PC-3 (cell line): ENCODE results near the gene ZFPM1.

Experiments
- EZH2 ChIP-seq: fragments of 300-600 bp; sonication (generic); IDR thresholded peaks from one replicate; pipeline ENCODE4 v1.6.1; 2017; ENCODE audit warnings: antibody characterized with exemption, mild to moderate bottlenecking, low read length; ENCODE audit not compliant: unreplicated experiment
- EZH2phosphoT487 ChIP-seq: fragments of 300-600 bp; sonication (generic); IDR thresholded peaks from 2 replicates; pipeline ENCODE4 v1.6.1; 2018; ENCODE audit warnings: mild to moderate bottlenecking, antibody characterized with exemption, low read length, borderline replicate concordance
- TF ChIP-seq, protein P1 (sequence below): fragments of 300-600 bp; sonication (generic); conservative IDR thresholded peaks from 2 replicates; pipeline ENCODE4 v1.5.1; 2017; ENCODE audit warnings: antibody characterized with exemption, low read depth, mild to moderate bottlenecking, low read length

DNA sequence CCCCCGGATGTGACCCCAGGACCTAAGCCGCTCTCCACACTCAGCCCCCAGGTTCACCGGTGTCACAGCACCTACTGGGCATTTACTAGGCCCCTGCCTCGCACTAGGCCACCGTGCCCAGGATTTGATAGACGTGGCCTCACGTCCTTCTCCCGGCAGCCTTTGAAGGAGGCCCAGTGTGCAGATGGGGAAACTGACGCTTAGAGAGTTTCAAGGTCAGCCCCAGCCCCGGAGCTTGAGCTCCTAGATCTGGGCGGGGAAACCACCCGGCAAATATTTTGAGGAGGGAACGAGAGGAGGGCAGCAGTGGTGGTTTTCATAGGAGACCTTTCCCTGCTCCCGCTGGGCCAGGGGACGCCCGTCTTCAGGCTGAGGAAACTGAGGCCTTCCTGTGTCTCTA, 10.3 kb downstream of the ZFPM1 start:
- TF ChIP-seq, protein P1, sequence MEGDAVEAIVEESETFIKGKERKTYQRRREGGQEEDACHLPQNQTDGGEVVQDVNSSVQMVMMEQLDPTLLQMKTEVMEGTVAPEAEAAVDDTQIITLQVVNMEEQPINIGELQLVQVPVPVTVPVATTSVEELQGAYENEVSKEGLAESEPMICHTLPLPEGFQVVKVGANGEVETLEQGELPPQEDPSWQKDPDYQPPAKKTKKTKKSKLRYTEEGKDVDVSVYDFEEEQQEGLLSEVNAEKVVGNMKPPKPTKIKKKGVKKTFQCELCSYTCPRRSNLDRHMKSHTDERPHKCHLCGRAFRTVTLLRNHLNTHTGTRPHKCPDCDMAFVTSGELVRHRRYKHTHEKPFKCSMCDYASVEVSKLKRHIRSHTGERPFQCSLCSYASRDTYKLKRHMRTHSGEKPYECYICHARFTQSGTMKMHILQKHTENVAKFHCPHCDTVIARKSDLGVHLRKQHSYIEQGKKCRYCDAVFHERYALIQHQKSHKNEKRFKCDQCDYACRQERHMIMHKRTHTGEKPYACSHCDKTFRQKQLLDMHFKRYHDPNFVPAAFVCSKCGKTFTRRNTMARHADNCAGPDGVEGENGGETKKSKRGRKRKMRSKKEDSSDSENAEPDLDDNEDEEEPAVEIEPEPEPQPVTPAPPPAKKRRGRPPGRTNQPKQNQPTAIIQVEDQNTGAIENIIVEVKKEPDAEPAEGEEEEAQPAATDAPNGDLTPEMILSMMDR, result no peak
- no peak for TF ChIP-seq EZH2
- TF ChIP-seq EZH2phosphoT487, result no peak
